ENCODE results near the gene C3. TPM values are rescaled to one million over a fixed set of nuclear protein-coding genes. Genes with fewer than 3 reads are reported as not detected.

Gene C3
- total and polyA plus RNA-seq, 2 of the 13 experiments (the other 11 are each of a cell fraction or from before 2014, with no cell fraction given), result 1,455 to 6,272 TPM

GRCh38 chr19:6730153-6730804 lies 9.8 kb upstream of the C3 start:
- H3K4me1 ChIP-seq (ENCODE audit: insufficient read depth, low read length), result peaks cover 71% of the 10 kb centered on the region
- intact Hi-C loops (cut with micrococcal nuclease; ENCODE audit: unreplicated experiment), result loop anchor here (1.0 to 10.0 kb wide), 2 partner anchors 10 to 1145 kb away; partner anchors contain the start of genes C3 and PRR36
- H3K9me3 ChIP-seq (ENCODE audit: low read length), result no peaks in the 10 kb centered on the region
- H3K79me2 ChIP-seq (ENCODE audit: insufficient read depth, low read length), result peaks cover 2% of the 10 kb centered on the region
- CTCF ChIA-PET (ENCODE audit: low intra/inter-chr PET ratio, low total read pairs), result no interaction called here
- peaks cover 0 to 2% of the 10 kb centered on the region in 2 experiments; a peak in 2 of 5 replicates for H3K36me3 ChIP-seq (replicated peaks in 1 of 2; ENCODE audit: control insufficient read depth in 1 of 2, insufficient read depth in 2 of 2, low read length in 2 of 2)
- ATAC-seq (peak; percentile 85), DNase-seq (ENCODE audit: low spot score) (peak; percentile 96), FAIRE-seq (peak; percentile 92)
- peak overlapping the region; percentile 86 for H3K9ac ChIP-seq (ENCODE audit: insufficient read depth, low read depth, low read length)
- no TSS peak for BruUV-seq (replicated peaks)
- in situ Hi-C loops (cut with HindIII; ENCODE audit: extremely low pct_ligation_motif_present, low pct_unique_long_range_greater_than_20kb), result no loop called here
- no peaks in the 10 kb centered on the region for H4K20me1 ChIP-seq (ENCODE audit: insufficient read depth, low read length)
- 2% methylated on average over 15 of the region's 27 CpGs for WGBS (ENCODE audit: low lambda C conversion rate)
- H3K4me2 ChIP-seq (ENCODE audit: low read depth, low read length), result peak overlapping the region; percentile 99
- H2AFZ ChIP-seq (ENCODE audit: low read length), result no peak overlapping the region
- H3K27me3 ChIP-seq (ENCODE audit: control insufficient read depth in 1 of 2, insufficient read depth in 2 of 2, low read length in 2 of 2), result no peaks in the 10 kb centered on the region
- POLR2A ChIA-PET, result interaction anchor here (0.6 to 3.8 kb wide), 11 partner anchors 8 to 219 kb away, joined by 3 to 187 read pairs (median 5); partner anchors contain the start of genes C3 and GPR108
- peak overlapping the region; percentile 48 to 70 (median 63); a peak in 5 of 6 replicates for H3K4me3 ChIP-seq (replicated peaks in 1 of 3; ENCODE audit: insufficient read depth in 1 of 3, low read depth in 2 of 3, low read length in 3 of 3)
- H3K27ac ChIP-seq (ENCODE audit: extremely low read length, insufficient read depth, low read length), result peak overlapping the region; percentile 99
- TF ChIP-seq SRY (CRISPR knock-in tag; IDR thresholded peaks at IDR 0.05), result no peak
- no peak for TF ChIP-seq NFYB (CRISPR knock-in tag; IDR thresholded peaks at IDR 0.05)
- peak; percentile 65 for TF ChIP-seq HMG20A (CRISPR knock-in tag; IDR thresholded peaks at IDR 0.05; ENCODE audit: borderline replicate concordance)
- no peak for TF ChIP-seq ZNF781 (CRISPR knock-in tag; IDR thresholded peaks at IDR 0.05; ENCODE audit: borderline replicate concordance, not compliant biosample characterization)
- peak; percentile 82; the same call in 1 of the 2 replicates for TF ChIP-seq HIC2 (CRISPR knock-in tag; IDR thresholded peaks at IDR 0.05; ENCODE audit: low read depth)
- TF ChIP-seq TOPORS (CRISPR knock-in tag; IDR thresholded peaks at IDR 0.05), result no peak
- peak; percentile 83; the same call in 1 of the 2 replicates for TF ChIP-seq SOX5 (CRISPR knock-in tag; IDR thresholded peaks at IDR 0.05; ENCODE audit: borderline replicate concordance)
- TF ChIP-seq ZNF616 (CRISPR knock-in tag; IDR thresholded peaks at IDR 0.05; ENCODE audit: low read depth), result no peak
- TF ChIP-seq, protein P1, sequence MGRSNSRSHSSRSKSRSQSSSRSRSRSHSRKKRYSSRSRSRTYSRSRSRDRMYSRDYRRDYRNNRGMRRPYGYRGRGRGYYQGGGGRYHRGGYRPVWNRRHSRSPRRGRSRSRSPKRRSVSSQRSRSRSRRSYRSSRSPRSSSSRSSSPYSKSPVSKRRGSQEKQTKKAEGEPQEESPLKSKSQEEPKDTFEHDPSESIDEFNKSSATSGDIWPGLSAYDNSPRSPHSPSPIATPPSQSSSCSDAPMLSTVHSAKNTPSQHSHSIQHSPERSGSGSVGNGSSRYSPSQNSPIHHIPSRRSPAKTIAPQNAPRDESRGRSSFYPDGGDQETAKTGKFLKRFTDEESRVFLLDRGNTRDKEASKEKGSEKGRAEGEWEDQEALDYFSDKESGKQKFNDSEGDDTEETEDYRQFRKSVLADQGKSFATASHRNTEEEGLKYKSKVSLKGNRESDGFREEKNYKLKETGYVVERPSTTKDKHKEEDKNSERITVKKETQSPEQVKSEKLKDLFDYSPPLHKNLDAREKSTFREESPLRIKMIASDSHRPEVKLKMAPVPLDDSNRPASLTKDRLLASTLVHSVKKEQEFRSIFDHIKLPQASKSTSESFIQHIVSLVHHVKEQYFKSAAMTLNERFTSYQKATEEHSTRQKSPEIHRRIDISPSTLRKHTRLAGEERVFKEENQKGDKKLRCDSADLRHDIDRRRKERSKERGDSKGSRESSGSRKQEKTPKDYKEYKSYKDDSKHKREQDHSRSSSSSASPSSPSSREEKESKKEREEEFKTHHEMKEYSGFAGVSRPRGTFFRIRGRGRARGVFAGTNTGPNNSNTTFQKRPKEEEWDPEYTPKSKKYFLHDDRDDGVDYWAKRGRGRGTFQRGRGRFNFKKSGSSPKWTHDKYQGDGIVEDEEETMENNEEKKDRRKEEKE (IDR thresholded peaks at IDR 0.05), result no peak
- TF ChIP-seq IKZF5 (CRISPR knock-in tag; IDR thresholded peaks at IDR 0.05), result peak; percentile 80
- peak; percentile 75 for TF ChIP-seq E2F5 (CRISPR knock-in tag; conservative IDR thresholded peaks at IDR 0.05)
- TF ChIP-seq ZFY (CRISPR knock-in tag; IDR thresholded peaks at IDR 0.05), result peak; percentile 63
- no peak for TF ChIP-seq PRMT3 (CRISPR knock-in tag; IDR thresholded peaks at IDR 0.05; ENCODE audit: borderline replicate concordance, low read depth)
- TF ChIP-seq ZNF746 (CRISPR knock-in tag; IDR thresholded peaks at IDR 0.05), result peak; percentile 91
- TF ChIP-seq DNMT3B (CRISPR knock-in tag; conservative IDR thresholded peaks at IDR 0.05), result no peak
- TF ChIP-seq, protein P2, sequence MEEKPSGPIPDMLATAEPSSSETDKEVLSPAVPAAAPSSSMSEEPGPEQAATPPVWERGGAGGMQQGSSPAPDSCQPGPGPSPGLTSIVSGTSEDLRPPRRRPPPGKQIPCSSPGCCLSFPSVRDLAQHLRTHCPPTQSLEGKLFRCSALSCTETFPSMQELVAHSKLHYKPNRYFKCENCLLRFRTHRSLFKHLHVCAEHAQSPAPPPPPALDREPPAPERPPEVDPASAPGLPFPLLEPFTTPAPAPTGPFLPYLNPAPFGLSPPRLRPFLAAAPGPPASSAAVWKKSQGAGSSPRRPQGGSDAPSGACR (CRISPR knock-in tag; IDR thresholded peaks at IDR 0.05), result no peak
- TF ChIP-seq REL (CRISPR knock-in tag; conservative IDR thresholded peaks at IDR 0.05), result no peak
